GM21390 (cell line): Measurements from ENCODE around the gene ATF1.
"Not testable (repeated sequence)": the region's sequence is repeated elsewhere in the genome, so short reads cannot be mapped to it uniquely, and the experiment has no call there.

Experiments used
- ATAC-seq: cut with Tn5 transposase; IDR thresholded peaks from one replicate; pipeline ENCODE4 v1.9.1; 2021; ENCODE audit not compliant: unreplicated experiment

Gene ATF1

GRCh38 chr12:50790081-50790480 is 26.2 kb downstream of the ATF1 start:
- no peak for ATAC-seq

GRCh38 chr12:50799908-50800307 is 36.0 kb downstream of the ATF1 start:
- ATAC-seq = no peak

GRCh38 chr12:50803230-50803875 is 39.5 kb downstream of the ATF1 start:
- ATAC-seq = no peak

- ATAC-seq = no peak
Observed at GRCh38 chr12:50806176-50806575, 42.3 kb downstream of the ATF1 start.

- ATAC-seq = not testable (repeated sequence)
Observed at GRCh38 chr12:50809131-50809530, 45.2 kb downstream of the ATF1 start.

- ATAC-seq = not testable (repeated sequence)
Observed at GRCh38 chr12:50814921-50815320, 51.0 kb downstream of the ATF1 start.

- ATAC-seq = no peak
Observed at GRCh38 chr12:50820177-50820576, 56.3 kb downstream of the ATF1 start.

GRCh38 chr12:50822082-50822481 is 58.2 kb downstream of the ATF1 start:
- ATAC-seq = no peak

- ATAC-seq = not testable (repeated sequence)
Observed at GRCh38 chr12:50823724-50824123, 59.8 kb downstream of the ATF1 start.

- no peak for ATAC-seq
Observed at GRCh38 chr12:50824914-50825313, 61.0 kb downstream of the ATF1 start.

- no peak for ATAC-seq
Observed at GRCh38 chr12:50825372-50825838, 61.5 kb downstream of the ATF1 start.

GRCh38 chr12:50828121-50828520 is 64.2 kb downstream of the ATF1 start:
- ATAC-seq = no peak

GRCh38 chr12:50828886-50829285 is 65.0 kb downstream of the ATF1 start:
- no peak for ATAC-seq

GRCh38 chr12:50833801-50834200 is 69.9 kb downstream of the ATF1 start:
- not testable (repeated sequence) for ATAC-seq

- ATAC-seq = no peak
Observed at GRCh38 chr12:50839042-50839441, 75.1 kb downstream of the ATF1 start.

- no peak for ATAC-seq
Observed at GRCh38 chr12:50840809-50841487, 77.0 kb downstream of the ATF1 start.

GRCh38 chr12:50841716-50842531 is 78.0 kb downstream of the ATF1 start:
- ATAC-seq = no peak

- no peak for ATAC-seq
Observed at GRCh38 chr12:50842637-50843493, 79.0 kb downstream of the ATF1 start, which contains the start of gene TMPRSS12. Gene TMPRSS12, plus strand, starts transcription at chr12:50842926. Its CDS starts 39 bp downstream, at chr12:50842965.

- no peak for ATAC-seq
Observed at GRCh38 chr12:50845021-50845647, 81.2 kb downstream of the ATF1 start.

GRCh38 chr12:50848963-50849362 is 85.1 kb downstream of the ATF1 start:
- ATAC-seq = no peak
